Ishikawa (cell line): ENCODE measurements around the gene C20orf202.

Experiments used
- CEBPB ChIP-seq: IDR thresholded peaks from 2 replicates; pipeline ENCODE4 v1.6.1; 2012
- CREB1 ChIP-seq: IDR thresholded peaks from 2 replicates; pipeline ENCODE4 v1.6.1; 2012; ENCODE audit warnings: low read depth
- EP300 ChIP-seq: IDR thresholded peaks from 2 replicates; pipeline ENCODE4 v1.6.1; 2012; ENCODE audit warnings: borderline replicate concordance
- FOXM1 ChIP-seq: IDR thresholded peaks from 2 replicates; pipeline ENCODE4 v1.6.1; 2012; ENCODE audit warnings: low read depth, borderline replicate concordance
- MAX ChIP-seq: IDR thresholded peaks from 2 replicates; pipeline ENCODE4 v1.6.1; 2012
- NFIC ChIP-seq: IDR thresholded peaks from 2 replicates; pipeline ENCODE4 v1.6.1; 2012
- RAD21 ChIP-seq: IDR thresholded peaks from 2 replicates; pipeline ENCODE4 v1.6.1; 2012; ENCODE audit warnings: low read depth
- REST ChIP-seq: IDR thresholded peaks from 2 replicates; pipeline ENCODE4 v1.6.1; 2012; ENCODE audit warnings: low read depth, mild to moderate bottlenecking
- TAF1 ChIP-seq: IDR thresholded peaks from 2 replicates; pipeline ENCODE4 v1.6.1; 2012; ENCODE audit warnings: low read depth, mild to moderate bottlenecking
- TCF12 ChIP-seq: IDR thresholded peaks from 2 replicates; pipeline ENCODE4 v1.6.1; 2012; ENCODE audit warnings: low read depth
- TEAD4 ChIP-seq: IDR thresholded peaks from 2 replicates; pipeline ENCODE4 v1.6.1; 2012
- USF1 ChIP-seq: IDR thresholded peaks from 2 replicates; pipeline ENCODE4 v1.6.1; 2012
- YY1 ChIP-seq: IDR thresholded peaks from 2 replicates; pipeline ENCODE4 v1.6.1; 2012; ENCODE audit warnings: low read depth
- ZBTB7A ChIP-seq: IDR thresholded peaks from 2 replicates; pipeline ENCODE4 v1.6.1; 2012; ENCODE audit warnings: low read depth

GRCh38 chr20:1184260-1184637, 19.0 kb upstream of the C20orf202 start:
- no peak for TF ChIP-seq TCF12
- TF ChIP-seq CEBPB = no peak
- no peak for TF ChIP-seq YY1
- TF ChIP-seq CREB1 = no peak
- no peak for TF ChIP-seq RAD21
- no peak for TF ChIP-seq REST
- TF ChIP-seq TEAD4 = no peak
- no peak for TF ChIP-seq TAF1
- no peak for TF ChIP-seq FOXM1
- TF ChIP-seq MAX = no peak
- TF ChIP-seq EP300 = no peak
- TF ChIP-seq ZBTB7A = no peak
- TF ChIP-seq NFIC = no peak
- TF ChIP-seq USF1 = no peak
